ENCODE results near the gene CBY2.

Gene CBY2

GRCh38 chr13:45700971-45701900 lies 884 bp upstream of the CBY2 start:
- no peak for DNase-seq (ENCODE audit: low spot score)

- DNase-seq (ENCODE audit: low spot score) = no peak
Observed at GRCh38 chr13:45702869-45703391, 810 bp downstream of the CBY2 start.

- no peak for DNase-seq (ENCODE audit: low spot score)
Observed at GRCh38 chr13:45704211-45704739, 2.2 kb downstream of the CBY2 start.

GRCh38 chr13:45704854-45705695 lies 3.0 kb downstream of the CBY2 start:
- DNase-seq (ENCODE audit: low spot score) = no peak

- no peak for DNase-seq (ENCODE audit: low spot score)
Observed at GRCh38 chr13:45705918-45706317, 3.8 kb downstream of the CBY2 start.

DNA sequence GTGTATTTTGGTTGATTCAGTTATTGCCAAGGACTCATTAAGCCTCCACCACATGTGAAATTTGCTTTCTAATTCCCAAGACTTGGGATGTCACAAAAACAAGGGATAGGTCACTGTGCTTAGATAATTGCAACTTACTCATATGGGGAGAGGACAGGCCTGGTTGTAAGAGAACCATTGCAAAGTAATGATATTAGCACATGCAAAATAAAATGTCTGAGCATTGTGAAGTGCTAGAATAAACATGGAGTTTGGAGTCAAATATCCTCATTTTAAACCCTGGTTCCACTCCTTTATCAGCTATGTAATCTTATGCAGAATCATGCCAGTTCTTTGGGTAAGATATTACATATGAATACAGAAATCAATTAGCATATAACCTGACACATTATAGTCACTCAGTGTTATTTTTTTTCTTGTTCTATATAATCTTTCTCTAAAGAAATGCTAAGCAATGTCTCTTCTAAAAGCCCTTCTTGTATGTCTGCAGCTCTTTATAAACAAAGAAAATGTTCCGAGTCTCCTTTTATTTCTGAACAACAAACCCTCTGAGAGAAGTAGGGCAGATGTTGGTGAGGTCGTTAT lies 5.5 kb downstream of the CBY2 start:
- DNase-seq (ENCODE audit: low spot score) = no peak

GRCh38 chr13:45711951-45712350 lies 9.8 kb downstream of the CBY2 start:
- no peak for DNase-seq (ENCODE audit: low spot score)

DNA sequence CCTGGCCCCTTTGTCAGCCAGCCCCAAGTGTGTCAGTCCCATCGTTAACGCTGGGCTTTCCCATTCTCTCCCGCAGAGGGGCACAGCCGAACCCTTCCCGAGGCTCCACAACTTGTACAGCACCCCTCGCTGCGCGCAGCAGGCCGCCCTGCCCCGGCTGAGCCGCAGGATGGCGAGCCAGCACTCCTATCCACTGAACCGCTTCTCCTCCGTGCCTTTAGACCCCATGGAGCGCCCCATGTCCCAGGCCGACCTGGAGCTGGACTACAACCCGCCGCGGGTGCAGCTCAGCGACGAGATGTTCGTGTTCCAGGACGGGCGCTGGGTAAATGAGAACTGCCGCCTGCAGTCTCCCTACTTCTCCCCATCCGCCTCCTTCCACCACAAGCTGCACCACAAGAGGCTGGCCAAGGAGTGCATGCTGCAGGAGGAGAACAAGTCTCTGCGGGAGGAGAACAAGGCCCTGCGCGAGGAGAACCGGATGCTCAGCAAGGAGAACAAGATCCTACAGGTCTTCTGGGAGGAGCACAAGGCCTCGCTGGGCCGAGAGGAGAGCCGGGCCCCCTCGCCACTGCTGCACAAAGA lies 11.1 kb downstream of the CBY2 start:
- DNase-seq (ENCODE audit: low spot score) = peak; percentile 33

DNA sequence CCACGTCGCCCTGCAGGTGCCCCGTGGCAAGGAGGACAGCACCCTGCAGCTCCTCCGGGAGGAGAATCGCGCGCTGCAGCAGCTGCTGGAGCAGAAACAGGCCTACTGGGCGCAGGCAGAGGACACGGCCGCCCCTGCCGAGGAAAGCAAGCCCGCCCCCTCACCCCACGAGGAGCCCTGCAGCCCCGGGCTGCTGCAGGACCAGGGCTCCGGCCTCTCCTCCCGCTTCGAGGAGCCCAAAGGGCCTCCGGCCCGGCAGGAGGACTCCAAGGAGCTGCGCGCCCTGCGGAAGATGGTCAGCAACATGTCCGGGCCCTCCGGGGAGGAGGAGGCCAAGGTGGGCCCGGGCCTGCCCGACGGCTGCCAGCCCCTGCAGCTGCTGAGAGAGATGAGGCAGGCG lies 11.6 kb downstream of the CBY2 start:
- peak; percentile 39 for DNase-seq (ENCODE audit: low spot score)

DNA sequence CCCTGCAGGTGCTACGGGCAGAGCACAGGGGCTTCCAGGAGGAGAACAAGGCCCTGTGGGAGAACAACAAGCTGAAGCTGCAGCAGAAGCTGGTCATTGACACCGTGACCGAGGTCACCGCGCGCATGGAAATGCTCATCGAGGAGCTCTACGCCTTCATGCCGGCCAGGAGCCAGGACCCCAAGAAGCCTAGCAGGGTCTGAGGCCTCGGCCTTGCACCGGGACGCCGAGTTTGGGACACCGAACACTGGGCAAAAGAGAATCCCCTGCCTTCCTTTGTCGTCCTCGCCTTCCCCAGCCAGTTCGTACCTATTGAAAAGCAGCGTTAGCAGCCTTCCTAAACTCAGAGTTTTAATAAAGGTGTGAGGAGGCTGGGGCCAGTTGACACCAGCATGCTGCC lies 12.1 kb downstream of the CBY2 start:
- DNase-seq (ENCODE audit: low spot score) = peak; percentile 38

- peak; percentile 32 for DNase-seq (ENCODE audit: low spot score)
Observed at GRCh38 chr13:45715351-45715750, 13.2 kb downstream of the CBY2 start.

GRCh38 chr13:45717349-45717748 lies 15.2 kb downstream of the CBY2 start:
- no peak for DNase-seq (ENCODE audit: low spot score)

DNA sequence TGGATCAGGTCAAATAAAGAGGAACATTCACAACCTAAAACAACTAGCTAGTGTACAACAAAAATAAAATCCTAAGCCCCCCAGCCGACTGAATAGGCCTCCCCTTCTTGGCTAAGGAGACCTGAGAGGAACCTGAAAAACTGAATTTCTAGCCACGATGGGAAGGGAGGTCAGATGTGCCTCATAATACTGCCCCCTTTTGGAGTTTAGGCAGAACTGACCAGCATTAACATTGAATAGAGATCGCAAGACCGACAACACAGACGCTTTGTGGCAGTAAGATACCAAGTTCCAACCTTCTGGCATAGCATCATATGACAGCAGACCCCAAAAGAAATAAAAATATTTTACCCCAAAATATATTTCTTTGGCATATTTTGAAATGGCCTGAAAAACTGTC lies 15.9 kb downstream of the CBY2 start:
- DNase-seq (ENCODE audit: low spot score) = no peak

GRCh38 chr13:45718992-45719391 lies 16.9 kb downstream of the CBY2 start:
- no peak for DNase-seq (ENCODE audit: low spot score)

- peak; percentile 20 for DNase-seq (ENCODE audit: low spot score)
Observed at GRCh38 chr13:45721203-45721731, 19.1 kb downstream of the CBY2 start.

DNA sequence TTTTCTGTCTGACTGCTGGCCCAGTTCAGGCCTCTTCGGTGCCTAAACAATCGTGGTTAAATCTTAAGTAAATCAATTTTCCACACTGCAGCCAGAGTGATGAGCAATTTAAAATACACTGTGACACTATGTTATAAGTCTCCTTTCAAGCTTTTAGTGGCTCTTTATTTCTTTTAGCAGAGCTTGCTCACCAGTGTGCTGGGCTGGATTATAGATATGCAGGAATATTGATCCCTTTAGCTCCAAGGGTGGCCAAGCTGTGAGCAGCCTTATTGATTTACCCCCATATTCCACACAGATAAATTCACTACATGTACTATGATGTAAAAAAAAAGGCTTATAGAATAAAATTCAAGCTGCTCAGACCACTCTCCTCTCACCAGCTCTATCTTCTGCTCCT lies 21.7 kb downstream of the CBY2 start:
- no peak for DNase-seq (ENCODE audit: low spot score)

GRCh38 chr13:45728759-45729158 lies 26.6 kb downstream of the CBY2 start:
- peak; percentile 58 for DNase-seq (ENCODE audit: low spot score)

DNA sequence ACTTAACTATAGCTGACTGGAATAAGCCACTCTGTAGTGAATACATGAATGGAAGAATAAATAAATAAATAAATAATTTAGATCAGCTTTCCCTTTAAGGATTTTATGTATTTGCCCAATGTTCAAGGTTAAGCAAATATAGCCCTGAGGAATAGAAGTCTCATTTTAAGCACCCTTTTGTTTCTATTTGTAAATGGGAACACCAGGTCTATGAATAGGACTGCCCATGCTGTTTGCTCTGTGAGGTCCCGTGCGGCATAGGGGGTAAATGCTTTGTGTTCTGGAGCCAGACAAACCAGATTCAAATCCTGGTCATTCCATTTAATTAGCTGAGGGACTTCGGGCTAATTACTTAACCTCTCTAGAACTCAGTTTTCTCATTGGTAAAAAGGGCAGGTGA lies 29.3 kb downstream of the CBY2 start:
- DNase-seq (ENCODE audit: low spot score) = no peak

DNA sequence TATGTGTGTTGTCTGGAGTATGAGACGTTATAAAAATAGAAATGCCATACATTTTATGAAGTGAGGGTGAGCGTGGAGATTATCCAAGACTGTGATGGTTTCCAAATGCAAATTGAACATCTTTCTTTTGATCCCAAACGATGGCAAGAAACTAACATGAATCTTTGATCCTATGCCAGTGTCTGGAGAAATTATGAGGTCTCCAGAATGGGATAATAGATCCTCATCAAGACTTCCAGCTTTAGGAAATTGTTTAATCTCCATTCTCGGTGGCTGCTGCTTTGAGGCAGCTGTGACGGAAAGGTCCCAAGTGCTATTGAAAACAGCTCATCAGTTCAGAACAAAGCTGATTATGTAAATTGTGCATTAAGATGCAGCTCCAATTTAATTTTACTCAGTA lies 30.8 kb downstream of the CBY2 start:
- DNase-seq (ENCODE audit: low spot score) = no peak

- DNase-seq (ENCODE audit: low spot score) = no peak
Observed at GRCh38 chr13:45733361-45733760, 31.2 kb downstream of the CBY2 start.

GRCh38 chr13:45737571-45738017 lies 35.5 kb downstream of the CBY2 start:
- DNase-seq (ENCODE audit: low spot score) = no peak

Data from ecto neural progenitor cell (in vitro differentiated cells).